HEK293 (cell line): ENCODE results near the gene CASP2.

Experiments used
- CTCF ChIA-PET: fragments of 350-600 bp; formaldehyde crosslinking; extraction: SDS; loops from one replicate; lab custom pipeline; 2021; ENCODE audit warnings: antibody characterized with exemption; lab: Yijun Ruan, JAX
- POLR2A ChIA-PET: fragments of 300-600 bp; formaldehyde crosslinking; extraction: SDS; loops from one replicate; lab custom pipeline; 2020; ENCODE audit warnings: antibody characterized with exemption, inconsistent platforms; lab: Yijun Ruan, JAX
- H3K27ac ChIP-seq: fragments of 200-500 bp; sonication (Bioruptor generic); 2 replicates; pipeline ENCODE4 v1.5.1; 2014; ENCODE audit warnings: low read depth, low read length, control low read depth, inconsistent platforms; ENCODE audit errors: extremely low read depth
- H3K36me3 ChIP-seq, 2 experiments: fragments of 200-500 bp in 1 of 2; sonication (Bioruptor generic) in 1 of 2; 1 replicate in 1 of 2; 2 replicates in 1 of 2; pipeline ENCODE4 v1.5.1; 2014 to 2017; ENCODE audit warnings: inconsistent platforms in 2 of 2, low read length in 2 of 2; ENCODE audit not compliant: control insufficient read depth in 2 of 2, insufficient read depth in 1 of 2
- H3K4me1 ChIP-seq: fragments of 200-500 bp; sonication (Bioruptor generic); 2 replicates; pipeline ENCODE4 v1.5.1; 2014; ENCODE audit warnings: mild to moderate bottlenecking, low read length, inconsistent platforms; ENCODE audit not compliant: control insufficient read depth, insufficient read depth
- H3K4me3 ChIP-seq: 2 replicates; pipeline ENCODE4 v1.5.1; 2011; ENCODE audit warnings: low read depth, mild to moderate bottlenecking, control low read depth, low read length, moderate library complexity
- H3K9me3 ChIP-seq: fragments of 200-500 bp; sonication (Bioruptor generic); 2 replicates; pipeline ENCODE4 v1.5.1; 2014; ENCODE audit warnings: low read depth, low read length, inconsistent platforms; ENCODE audit not compliant: control insufficient read depth, insufficient read depth
- BCL11B ChIP-seq: fragments of 450-650 bp; formaldehyde crosslinking; IDR thresholded peaks from 2 replicates; pipeline ENCODE4 v1.5.1; 2016; ENCODE audit warnings: low read depth, missing biosample characterization, missing genetic modification characterization
- BCL6B ChIP-seq: fragments of 450-650 bp; formaldehyde crosslinking; IDR thresholded peaks from 2 replicates; pipeline ENCODE4 v1.5.1; 2017; ENCODE audit warnings: missing biosample characterization, missing genetic modification characterization
- CTCF ChIP-seq: fragments of 450-650 bp; formaldehyde crosslinking; IDR thresholded peaks from 2 replicates; pipeline ENCODE4 v1.5.1; 2016; ENCODE audit warnings: missing biosample characterization, missing genetic modification characterization
- KLF1 ChIP-seq: fragments of 450-650 bp; formaldehyde crosslinking; IDR thresholded peaks from 2 replicates; pipeline ENCODE4 v1.5.1; 2016; ENCODE audit warnings: missing biosample characterization, missing genetic modification characterization
- KLF10 ChIP-seq: fragments of 450-650 bp; IDR thresholded peaks from 2 replicates; pipeline ENCODE4 v1.5.1; 2018; ENCODE audit warnings: missing biosample characterization, mild to moderate bottlenecking, missing genetic modification characterization
- KLF7 ChIP-seq: fragments of 450-650 bp; formaldehyde crosslinking; IDR thresholded peaks from 2 replicates; pipeline ENCODE4 v1.5.1; 2016; ENCODE audit warnings: missing biosample characterization, missing genetic modification characterization, borderline replicate concordance
- PRDM2 ChIP-seq: fragments of 450-650 bp; formaldehyde crosslinking; IDR thresholded peaks from 2 replicates; pipeline ENCODE4 v1.5.1; 2016; ENCODE audit warnings: missing biosample characterization, missing genetic modification characterization, borderline replicate concordance
- SP3 ChIP-seq: fragments of 450-650 bp; formaldehyde crosslinking; IDR thresholded peaks from 2 replicates; pipeline ENCODE4 v1.5.1; 2016; ENCODE audit warnings: missing biosample characterization, missing genetic modification characterization
- ZBTB7A ChIP-seq: fragments of 450-650 bp; formaldehyde crosslinking; IDR thresholded peaks from 2 replicates; pipeline ENCODE4 v1.5.1; 2016; ENCODE audit warnings: low read depth, missing biosample characterization, missing genetic modification characterization
- ZNF10 ChIP-seq: fragments of 450-650 bp; formaldehyde crosslinking; IDR thresholded peaks from 2 replicates; pipeline ENCODE4 v1.5.1; 2017; ENCODE audit warnings: missing biosample characterization, missing genetic modification characterization
- ZNF174 ChIP-seq: fragments of 450-650 bp; formaldehyde crosslinking; IDR thresholded peaks from 2 replicates; pipeline ENCODE4 v1.5.0; 2017; ENCODE audit warnings: missing biosample characterization, mild to moderate bottlenecking, missing genetic modification characterization
- ZNF274 ChIP-seq, 2 experiments: fragments of 200-500 bp in 1 of 2; fragments of 450-650 bp in 1 of 2; sonication (Bioruptor generic) in 1 of 2; formaldehyde crosslinking in 1 of 2; IDR thresholded peaks; 2 replicates each; pipeline versions ENCODE4 v1.5.1 to v1.6.1; 2014 to 2016; ENCODE audit warnings: borderline replicate concordance in 1 of 2, inconsistent platforms in 1 of 2, low read length in 1 of 2, missing biosample characterization in 1 of 2, missing genetic modification characterization in 1 of 2
- ZNF473 ChIP-seq: fragments of 450-650 bp; formaldehyde crosslinking; IDR thresholded peaks from 2 replicates; pipeline ENCODE4 v1.5.1; 2017; ENCODE audit warnings: missing biosample characterization, missing genetic modification characterization
- ZNF530 ChIP-seq: fragments of 450-650 bp; formaldehyde crosslinking; IDR thresholded peaks from 2 replicates; pipeline ENCODE4 v1.5.1; 2016; ENCODE audit warnings: low read depth, missing biosample characterization, missing genetic modification characterization
- ZNF664 ChIP-seq: fragments of 450-650 bp; formaldehyde crosslinking; IDR thresholded peaks from 2 replicates; pipeline ENCODE4 v1.5.1; 2016; ENCODE audit warnings: missing biosample characterization, missing genetic modification characterization
- ZSCAN23 ChIP-seq: fragments of 450-650 bp; formaldehyde crosslinking; IDR thresholded peaks from 2 replicates; pipeline ENCODE4 v1.5.1; 2016; ENCODE audit warnings: missing biosample characterization, missing genetic modification characterization
- ZSCAN5A ChIP-seq: fragments of 450-650 bp; formaldehyde crosslinking; IDR thresholded peaks from 2 replicates; pipeline ENCODE4 v1.5.1; 2016; ENCODE audit warnings: missing biosample characterization, missing genetic modification characterization

The CASP2 gene

GRCh38 chr7:143240291-143241168 lies 47.6 kb upstream of the CASP2 start (continued):
- TF ChIP-seq PRDM2 (tag by site-specific recombination) (no peak), ZNF530 (tag by site-specific recombination) (no peak)

GRCh38 chr7:143242306-143242705 lies 45.8 kb upstream of the CASP2 start:
- POLR2A ChIA-PET: interaction anchor here (1.4 kb wide), 1 partner anchor 21 kb away, joined by 4 read pairs; the partner anchor contains the start of gene GSTK1
- Histone ChIP-seq H3K27ac (no peak overlapping the region), H3K9me3 (no peaks in the 10 kb centered on the region), H3K4me1 (no peaks in the 10 kb centered on the region), H3K4me3 (no peak overlapping the region), H3K36me3 (no peaks in the 10 kb centered on the region)
- CTCF ChIA-PET: interaction anchor here (1.1 to 4.2 kb wide), 5 partner anchors 10 to 174 kb away, joined by 4 to 56 read pairs (median 29); no protein-coding TSS in a partner anchor
- TF ChIP-seq ZNF174 (tag by site-specific recombination) (no peak), ZSCAN23 (tag by site-specific recombination) (no peak), SP3 (tag by site-specific recombination) (no peak), ZNF664 (tag by site-specific recombination) (no peak), ZNF274 (IDR thresholded peaks at IDR 0.05; ENCODE audit: low read length) (no peak), ZNF274 (tag by site-specific recombination; IDR thresholded peaks at IDR 0.05; ENCODE audit: borderline replicate concordance) (no peak), KLF10 (tag by site-specific recombination) (no peak), ZNF10 (tag by site-specific recombination) (no peak), KLF7 (no peak), ZNF473 (tag by site-specific recombination) (no peak), ZSCAN5A (tag by site-specific recombination) (no peak), ZBTB7A (tag by site-specific recombination) (no peak), BCL11B (no peak), BCL6B (tag by site-specific recombination) (no peak), KLF1 (tag by site-specific recombination) (no peak), CTCF (tag by site-specific recombination) (no peak)
